Small intestine (tissue), 7 donors: ENCODE data around the gene KANSL1. TPM values are rescaled to one million over a fixed set of nuclear protein-coding genes. Genes with fewer than 3 reads are reported as not detected.
A peak's percentile ranks its signal among the peaks of the same experiment; 100 is the strongest.
"Not testable (repeated sequence)": the region's sequence is repeated elsewhere in the genome, so short reads cannot be mapped to it uniquely, and the experiment has no call there.

Experiments used
- DNase-seq, 2 donors: peaks; one replicate each; pipeline versions ENCODE4 v3.0.0 to v3.0.0-alpha.2; 2013
- FAIRE-seq: peaks from 2 replicates; lab custom pipeline; 2012; peaks lifted over from hg19 to GRCh38; lab: Jason Lieb, UNC
- H3K27ac ChIP-seq, 3 donors: one replicate each; pipeline ENCODE4 v1.5.1; 2013; ENCODE audit warnings: low read length in 2 of 3, mild to moderate bottlenecking in 2 of 3, control low read depth in 1 of 3, inconsistent platforms in 1 of 3, low read depth in 1 of 3, moderate library complexity in 1 of 3
- H3K27me3 ChIP-seq, 3 donors: one replicate each; pipeline ENCODE4 v1.6.1; 2013; ENCODE audit warnings: low read length in 3 of 3, inconsistent platforms in 1 of 3; ENCODE audit not compliant: control insufficient read depth in 3 of 3, insufficient read depth in 3 of 3
- H3K36me3 ChIP-seq, 3 donors: one replicate each; pipeline ENCODE4 v1.6.1; 2013; ENCODE audit warnings: low read length in 3 of 3, inconsistent platforms in 1 of 3, low read depth in 1 of 3, mild to moderate bottlenecking in 1 of 3, moderate library complexity in 1 of 3; ENCODE audit not compliant: control insufficient read depth in 3 of 3, insufficient read depth in 2 of 3
- H3K4me1 ChIP-seq, 3 donors: one replicate each; pipeline ENCODE4 v1.6.1; 2013; ENCODE audit warnings: low read length in 2 of 3, inconsistent platforms in 1 of 3, low read depth in 1 of 3, mild to moderate bottlenecking in 1 of 3, moderate library complexity in 1 of 3; ENCODE audit not compliant: control insufficient read depth in 3 of 3, insufficient read depth in 2 of 3
- H3K4me3 ChIP-seq, 3 donors: one replicate each; pipeline ENCODE4 v1.5.1; 2013; ENCODE audit warnings: low read length in 3 of 3, control low read depth in 1 of 3, inconsistent platforms in 1 of 3, low read depth in 1 of 3, mild to moderate bottlenecking in 1 of 3, moderate library complexity in 1 of 3
- H3K9me3 ChIP-seq, 2 donors: one replicate each; pipeline ENCODE4 v1.6.1; 2013; ENCODE audit warnings: low read depth in 1 of 2, low read length in 1 of 2; ENCODE audit not compliant: control insufficient read depth in 2 of 2, insufficient read depth in 1 of 2
- WGBS, 3 donors: extraction: QIAGEN DNeasy Blood & Tissue Kit; methylation state at CpG; one replicate each; pipeline ENCODE4 v1.1.7; 2013; 5-methylcytosine and 5-hydroxymethylcytosine counted together
- polyA plus RNA-seq, 4 donors: library from polyadenylated mRNA; stranded (reverse) in 3 of 4; unstranded in 1 of 4; fragments of 200-250 nt in 3 of 4; fragments of 120-200 nt in 1 of 4; gene quantifications; one replicate each; pipeline versions ENCODE4 v1.2.1 to v1.2.3, GENCODE V29; 2013
- donor health status: healthy with polysubstance abuse.
- donor health status: control.
- donor health status: control.
- donor health status: Bipolar disorder and iron deficiency.
- donor health status: healthy.

KANSL1 gene
- polyA plus RNA-seq, 4 donors, result 12.7 to 54.0 (median 20.2) TPM

DNA sequence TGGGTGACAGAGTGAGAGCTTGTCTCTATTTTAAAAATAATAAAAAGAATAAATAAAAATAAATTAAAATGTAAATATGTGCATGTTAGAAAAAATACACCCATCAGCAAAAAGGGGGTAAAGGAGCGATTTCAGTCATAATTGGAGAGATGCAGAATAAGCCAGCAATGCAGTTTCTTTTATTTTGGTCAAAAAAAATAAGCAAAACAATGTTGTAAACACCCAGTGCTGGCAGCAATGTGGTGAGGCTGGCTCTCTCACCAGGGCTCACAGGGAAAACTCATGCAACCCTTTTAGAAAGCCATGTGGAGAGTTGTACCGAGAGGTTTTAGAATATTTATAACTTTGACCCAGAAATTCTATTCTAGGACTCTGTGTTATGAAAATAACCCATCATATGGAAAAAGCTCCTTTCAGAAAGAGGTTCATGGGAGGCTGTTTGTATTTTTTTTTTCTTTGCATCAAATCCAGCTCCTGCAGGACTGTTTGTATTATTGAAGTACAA lies 185.7 kb downstream of the KANSL1 start:
- Histone ChIP-seq H3K36me3 (no peaks in the 10 kb centered on the region), H3K4me1 (peaks cover 0 to 8% (median 0%) of the 10 kb centered on the region in 3 donors), H3K27me3 (no peaks in the 10 kb centered on the region), H3K9me3 (no peaks in the 10 kb centered on the region), H3K4me3 (no peak overlapping the region), H3K27ac (no peak overlapping the region)
- FAIRE-seq, result no peak
- DNase-seq, result no peak
- 78 to 91% (median 83%) methylated on average over 2 of the region's 2 CpGs for WGBS, 3 donors

DNA sequence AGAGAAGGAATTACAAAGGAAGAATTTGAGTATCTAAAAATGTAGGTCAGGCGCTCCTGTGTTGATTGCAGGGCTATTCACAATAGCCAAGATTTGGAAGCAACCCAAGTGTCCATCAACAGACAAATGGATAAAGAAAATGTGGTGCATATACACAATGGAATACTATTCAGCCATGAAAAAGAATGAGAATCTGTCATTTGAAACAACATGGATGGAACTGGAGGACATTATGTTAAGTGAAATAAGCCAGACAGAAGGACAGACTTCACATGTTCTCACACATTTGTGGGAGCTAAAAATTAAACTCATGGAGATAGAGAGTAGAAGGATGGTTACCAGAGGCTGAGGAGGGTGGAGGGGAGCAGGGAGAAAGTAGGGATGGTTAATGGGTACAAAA lies 187.1 kb downstream of the KANSL1 start:
- not testable (repeated sequence) for H3K36me3 ChIP-seq, DNase-seq, H3K9me3 ChIP-seq, H3K4me1 ChIP-seq, FAIRE-seq, H3K4me3 ChIP-seq, H3K27me3 ChIP-seq, H3K27ac ChIP-seq
- 94 to 97% (median 94%) methylated on average over 1 of the region's 1 CpG for WGBS, 3 donors

DNA sequence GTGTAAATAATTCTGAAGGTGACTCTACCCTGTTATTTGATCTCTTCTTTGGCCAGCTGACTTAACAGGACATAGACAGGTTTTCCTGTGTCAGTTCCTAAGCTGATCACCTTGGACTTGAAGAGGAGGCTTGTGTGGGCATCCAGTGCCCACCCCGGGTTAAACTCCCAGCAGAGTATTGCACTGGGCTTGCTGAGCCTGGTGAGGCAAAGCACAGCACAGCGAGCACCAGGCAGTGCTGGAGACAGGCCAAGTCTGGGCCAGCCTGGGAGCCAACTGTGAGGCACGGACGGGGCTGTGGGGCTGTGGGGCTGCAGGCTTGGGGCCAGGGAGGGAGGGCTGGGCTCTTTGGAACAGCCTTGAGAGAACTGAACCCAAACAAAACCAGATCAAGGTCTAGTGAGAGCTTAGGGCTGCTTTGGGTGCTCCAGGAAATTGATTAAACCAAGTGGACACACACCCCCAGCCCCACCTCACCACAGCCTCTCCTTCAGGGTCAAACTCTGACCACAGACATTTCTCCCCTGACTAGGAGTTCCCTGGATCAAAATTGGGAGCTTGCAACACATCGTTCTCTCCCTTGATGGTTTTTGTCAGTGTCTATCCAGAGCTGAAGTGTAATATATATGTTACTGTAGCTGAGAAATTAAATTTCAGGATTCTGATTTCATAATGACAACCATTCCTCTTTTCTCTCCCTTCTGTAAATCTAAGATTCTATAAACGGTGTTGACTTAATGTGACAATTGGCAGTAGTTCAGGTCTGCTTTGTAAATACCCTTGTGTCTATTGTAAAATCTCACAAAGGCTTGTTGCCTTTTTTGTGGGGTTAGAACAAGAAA lies 189.1 kb downstream of the KANSL1 start:
- Histone ChIP-seq H3K9me3 (no peaks in the 10 kb centered on the region), H3K4me3 (no peak overlapping the region), H3K27ac (peak overlapping the region in 1 of 3 donors; percentile 14), H3K4me1 (peaks cover 0 to 8% (median 0%) of the 10 kb centered on the region in 3 donors), H3K27me3 (no peaks in the 10 kb centered on the region), H3K36me3 (no peaks in the 10 kb centered on the region)
- peak; percentile 55 to 81 for DNase-seq
- FAIRE-seq, result no peak
- WGBS, 3 donors, result 5 to 40% (median 28%) methylated on average over 6 of the region's 6 CpGs

DNA sequence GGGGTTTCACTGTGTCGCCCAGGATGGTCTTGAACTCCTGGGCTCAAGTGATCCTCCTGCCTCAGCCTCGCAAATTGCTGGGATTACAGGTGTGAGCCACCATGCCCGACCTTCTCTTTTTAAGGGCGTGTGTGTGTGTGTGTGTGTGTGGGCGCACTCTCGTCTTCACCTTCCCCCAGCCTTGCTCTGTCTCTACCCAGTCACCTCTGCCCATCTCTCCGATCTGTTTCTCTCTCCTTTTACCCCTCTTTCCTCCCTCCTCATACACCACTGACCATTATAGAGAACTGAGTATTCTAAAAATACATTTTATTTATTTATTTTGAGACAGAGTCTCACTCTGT lies 190.3 kb downstream of the KANSL1 start:
- WGBS, 3 donors, result 51 to 59% (median 53%) methylated on average over 7 of the region's 7 CpGs

DNA sequence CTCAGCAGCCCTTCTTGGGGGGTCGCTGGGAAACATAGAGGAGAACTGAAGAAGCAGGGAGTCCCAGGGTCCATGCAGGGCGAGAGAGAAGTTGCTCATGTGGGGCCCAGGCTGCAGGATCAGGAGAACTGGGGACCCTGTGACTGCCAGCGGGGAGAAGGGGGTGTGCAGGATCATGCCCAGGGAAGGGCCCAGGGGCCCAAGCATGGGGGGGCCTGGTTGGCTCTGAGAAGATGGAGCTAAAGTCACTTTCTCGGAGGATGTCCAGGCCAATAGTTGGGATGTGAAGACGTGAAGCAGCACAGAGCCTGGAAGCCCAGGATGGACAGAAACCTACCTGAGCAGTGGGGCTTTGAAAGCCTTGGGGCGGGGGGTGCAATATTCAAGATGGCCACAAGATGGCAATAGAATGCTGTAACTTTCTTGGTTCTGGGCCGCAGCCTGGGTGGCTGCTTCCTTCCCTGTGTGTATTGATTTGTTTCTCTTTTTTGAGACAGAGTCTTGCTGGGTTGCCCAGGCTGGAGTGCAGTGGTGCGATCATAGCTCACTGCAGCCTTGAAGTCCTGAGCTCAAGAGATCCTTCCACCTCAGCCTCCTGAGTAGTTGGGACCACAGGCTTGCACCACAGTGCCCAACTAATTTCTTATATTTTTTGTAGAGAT lies 190.8 kb downstream of the KANSL1 start:
- FAIRE-seq (no peak), DNase-seq (peak; percentile 78 to 81)
- H3K36me3 ChIP-seq, result no peaks in the 10 kb centered on the region
- H3K9me3 ChIP-seq, result no peaks in the 10 kb centered on the region
- H3K27me3 ChIP-seq, result no peaks in the 10 kb centered on the region
- no peak overlapping the region for H3K27ac ChIP-seq
- H3K4me1 ChIP-seq, result peaks cover 0 to 8% (median 0%) of the 10 kb centered on the region in 3 donors
- 17 to 27% (median 24%) methylated on average over 8 of the region's 8 CpGs for WGBS, 3 donors
- H3K4me3 ChIP-seq, result no peak overlapping the region

More for the DNA sequence above, 190.3 kb downstream of the KANSL1 start:
- Histone ChIP-seq H3K4me3 (no peak overlapping the region), H3K27ac (no peak overlapping the region), H3K36me3 (no peaks in the 10 kb centered on the region), H3K4me1 (peaks cover 0 to 8% (median 0%) of the 10 kb centered on the region in 3 donors), H3K27me3 (no peaks in the 10 kb centered on the region), H3K9me3 (no peaks in the 10 kb centered on the region)
- no peak for FAIRE-seq
- DNase-seq, result no peak

DNA sequence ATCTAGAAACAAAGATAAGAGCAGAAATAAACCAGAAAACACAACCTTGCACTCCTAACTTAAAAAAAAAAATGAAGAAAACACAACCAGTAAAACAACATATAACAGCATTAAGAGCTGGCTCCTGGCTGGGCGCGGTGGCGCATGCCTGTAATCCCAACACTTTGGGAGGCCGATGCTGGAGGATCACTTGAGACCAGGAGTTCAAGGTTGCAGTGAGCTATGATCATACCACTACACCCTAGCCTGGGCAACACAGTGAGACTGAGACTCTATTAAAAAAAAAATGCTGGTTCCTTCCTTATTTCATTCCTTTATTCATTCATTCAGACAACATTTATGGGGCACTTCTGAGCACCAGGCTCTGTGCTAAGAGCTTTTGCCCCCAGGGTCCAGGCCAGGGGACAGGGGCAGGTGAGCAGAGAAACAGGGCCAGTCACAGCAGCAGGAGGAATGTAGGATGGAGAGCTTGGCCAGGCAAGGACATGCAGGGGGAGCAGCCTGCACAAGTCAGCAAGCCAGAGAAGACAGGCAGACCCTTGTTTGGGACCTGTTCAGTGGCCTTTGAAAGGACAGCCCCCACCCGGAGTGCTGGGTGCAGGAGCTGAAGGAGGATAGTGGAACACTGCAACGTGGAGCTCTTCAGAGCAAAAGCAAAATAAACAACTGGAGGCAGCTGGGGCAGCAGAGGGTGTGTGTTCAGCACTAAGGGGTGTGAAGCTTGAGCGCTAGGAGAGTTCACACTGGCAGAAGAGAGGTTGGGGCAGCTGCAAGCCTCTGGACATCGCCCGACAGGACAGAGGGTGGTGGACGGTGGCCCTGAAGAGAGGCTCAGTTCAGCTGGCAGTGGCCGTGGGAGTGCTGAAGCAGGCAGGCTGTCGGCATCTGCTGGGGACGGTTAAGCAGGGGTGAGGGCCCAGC lies 191.6 kb downstream of the KANSL1 start:
- Histone ChIP-seq H3K9me3 (no peaks in the 10 kb centered on the region), H3K27me3 (no peaks in the 10 kb centered on the region), H3K27ac (no peak overlapping the region), H3K4me1 (peaks cover 0 to 8% (median 0%) of the 10 kb centered on the region in 3 donors), H3K36me3 (no peaks in the 10 kb centered on the region), H3K4me3 (no peak overlapping the region)
- FAIRE-seq (no peak), DNase-seq (no peak)
- 74 to 77% (median 76%) methylated on average over 13 of the region's 13 CpGs for WGBS, 3 donors

DNA sequence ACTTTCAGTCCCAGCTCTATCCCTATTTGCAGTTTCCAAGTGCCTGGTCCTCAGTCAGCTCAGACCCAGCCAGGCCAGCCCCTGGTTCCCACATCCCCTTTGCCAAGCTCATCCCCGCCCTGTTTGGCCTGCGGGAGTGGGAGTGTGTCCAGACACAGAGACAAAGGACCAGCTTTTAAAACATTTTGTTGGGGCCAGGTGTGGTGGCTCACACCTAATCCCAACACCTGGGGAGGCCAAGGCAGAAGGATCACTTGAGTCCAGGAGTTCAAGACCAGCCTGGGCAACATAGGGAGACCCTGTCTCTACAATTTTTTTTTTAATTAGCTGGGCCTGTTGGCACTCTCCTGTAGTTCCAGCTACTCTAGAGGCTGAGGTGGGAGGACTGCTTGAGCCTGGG lies 192.5 kb downstream of the KANSL1 start:
- H3K4me3 ChIP-seq, result no peak overlapping the region
- H3K27ac ChIP-seq, result no peak overlapping the region
- no peaks in the 10 kb centered on the region for H3K27me3 ChIP-seq
- no peaks in the 10 kb centered on the region for H3K36me3 ChIP-seq
- no peaks in the 10 kb centered on the region for H3K9me3 ChIP-seq
- 76 to 90% (median 80%) methylated on average over 2 of the region's 2 CpGs for WGBS, 3 donors
- DNase-seq, result no peak
- peaks cover 0 to 8% (median 0%) of the 10 kb centered on the region in 3 donors for H3K4me1 ChIP-seq
- FAIRE-seq, result no peak

DNA sequence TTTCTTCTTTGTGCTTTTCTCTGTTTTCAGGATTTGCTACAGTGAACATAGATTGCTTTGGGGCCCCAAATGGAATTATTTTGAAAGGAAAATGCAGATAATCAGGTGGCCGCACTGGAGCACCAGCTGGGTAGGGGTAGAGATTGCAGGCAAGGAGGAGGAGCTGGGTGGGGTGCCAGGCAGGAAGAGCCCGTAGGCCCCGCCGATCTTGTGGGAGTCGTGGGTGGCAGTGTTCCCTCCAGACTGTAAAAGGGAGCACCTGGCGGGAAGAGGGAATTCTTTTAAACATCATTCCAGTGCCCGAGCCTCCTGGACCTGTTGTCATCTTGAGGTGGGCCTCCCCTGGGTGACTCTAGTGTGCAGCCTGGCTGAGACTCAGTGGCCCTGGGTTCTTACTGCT lies 192.9 kb downstream of the KANSL1 start:
- no peaks in the 10 kb centered on the region for H3K36me3 ChIP-seq
- no peaks in the 10 kb centered on the region for H3K9me3 ChIP-seq
- H3K27ac ChIP-seq, result no peak overlapping the region
- H3K4me3 ChIP-seq, result no peak overlapping the region
- no peak for FAIRE-seq
- DNase-seq, result no peak
- 66 to 76% (median 68%) methylated on average over 7 of the region's 7 CpGs for WGBS, 3 donors
- peaks cover 0 to 8% (median 0%) of the 10 kb centered on the region in 3 donors for H3K4me1 ChIP-seq
- H3K27me3 ChIP-seq, result no peaks in the 10 kb centered on the region
